ENCODE results near the gene SVEP1.
"Not testable (repeated sequence)": the region's sequence is repeated elsewhere in the genome, so short reads cannot be mapped to it uniquely, and the experiment has no call there.

The SVEP1 gene

DNA sequence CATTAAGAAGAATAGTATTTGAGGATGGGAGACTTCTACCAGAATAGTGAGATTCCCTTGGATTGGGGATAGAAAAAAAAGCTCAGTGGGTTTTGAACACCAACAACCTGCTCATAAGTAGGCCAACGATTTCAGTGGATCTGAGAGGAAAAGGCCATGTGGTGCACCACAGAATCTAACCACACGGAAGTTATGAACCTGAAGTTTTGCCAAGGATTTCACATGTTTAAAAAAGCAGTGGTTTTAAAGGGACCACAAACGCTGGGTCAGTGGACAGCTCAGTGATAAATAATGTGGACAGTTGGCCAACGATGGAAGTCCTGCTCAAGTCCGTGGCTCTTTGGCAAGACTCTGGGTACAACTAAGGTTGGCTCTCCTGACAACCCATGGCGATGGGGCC lies 134.6 kb downstream of the SVEP1 start:
- no peak for DNase-seq

DNA sequence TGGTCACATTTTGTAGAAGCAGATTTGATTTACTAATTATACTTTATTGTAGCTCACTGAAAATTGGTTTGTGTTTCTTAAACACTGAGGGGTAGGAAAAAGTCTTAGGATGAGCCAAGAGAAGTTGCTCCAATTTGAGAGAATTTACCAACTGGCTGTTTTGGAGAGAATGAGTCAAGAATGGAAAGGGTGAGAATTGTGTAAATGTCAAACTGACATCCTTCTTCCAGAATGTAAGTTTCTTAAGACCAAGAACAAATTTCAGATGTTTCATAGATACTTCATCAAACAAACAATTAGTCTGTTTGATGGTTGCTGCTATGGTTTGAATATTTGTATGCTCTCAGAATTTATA lies 135.7 kb downstream of the SVEP1 start:
- DNase-seq: no peak

DNA sequence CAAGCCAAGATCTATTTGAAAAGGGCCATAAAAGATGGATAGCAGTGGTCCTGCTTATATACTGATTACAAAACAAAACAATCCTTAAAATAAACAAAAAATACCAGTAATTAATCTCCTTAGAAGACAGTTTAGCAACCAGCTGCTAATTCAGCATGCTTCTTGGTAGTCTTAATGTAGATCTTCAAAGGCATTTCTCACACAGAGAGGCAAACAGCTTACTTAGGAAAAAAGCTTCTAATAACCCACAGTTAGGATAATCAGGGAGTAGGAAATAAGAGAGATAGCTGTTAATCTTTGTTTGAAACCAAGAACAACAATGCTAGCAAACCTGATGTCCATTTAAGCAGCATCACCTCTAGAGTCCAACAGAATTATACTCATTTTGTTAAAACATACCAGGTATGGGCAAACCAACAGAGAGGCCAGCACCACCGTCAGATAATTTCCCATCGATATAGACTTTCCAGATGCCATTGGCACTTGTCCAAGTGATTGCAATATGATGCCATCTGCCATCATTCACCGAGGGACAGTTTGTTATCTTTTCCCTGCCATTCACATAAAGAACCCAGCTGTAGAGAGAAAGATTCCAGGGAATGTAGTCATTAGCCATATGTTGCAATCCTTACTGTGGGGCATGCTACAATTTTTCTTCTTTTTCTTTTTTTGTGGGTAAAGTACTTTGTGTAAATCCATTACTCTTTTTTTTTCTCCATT lies 136.2 kb downstream of the SVEP1 start:
- DNase-seq: peak; percentile 7

DNA sequence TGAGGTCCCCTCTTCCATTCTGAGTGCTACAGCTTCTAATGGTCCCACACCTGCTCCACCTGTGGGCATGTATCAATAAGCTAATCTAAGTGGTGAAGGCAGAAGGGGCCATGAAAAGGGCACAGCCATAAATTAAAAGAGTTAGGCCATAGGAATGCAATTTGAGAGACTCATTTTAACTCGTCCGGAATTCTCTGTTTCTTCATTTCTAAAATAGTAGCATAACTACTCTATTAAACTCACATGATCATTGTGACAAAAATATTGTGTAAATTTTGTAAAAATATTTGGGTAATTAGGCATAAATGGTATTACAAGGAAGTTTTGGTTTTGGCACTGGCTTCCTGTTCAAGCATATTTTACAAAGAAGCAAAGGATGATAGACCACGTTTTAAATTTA lies 138.7 kb downstream of the SVEP1 start:
- no peak for DNase-seq

DNA sequence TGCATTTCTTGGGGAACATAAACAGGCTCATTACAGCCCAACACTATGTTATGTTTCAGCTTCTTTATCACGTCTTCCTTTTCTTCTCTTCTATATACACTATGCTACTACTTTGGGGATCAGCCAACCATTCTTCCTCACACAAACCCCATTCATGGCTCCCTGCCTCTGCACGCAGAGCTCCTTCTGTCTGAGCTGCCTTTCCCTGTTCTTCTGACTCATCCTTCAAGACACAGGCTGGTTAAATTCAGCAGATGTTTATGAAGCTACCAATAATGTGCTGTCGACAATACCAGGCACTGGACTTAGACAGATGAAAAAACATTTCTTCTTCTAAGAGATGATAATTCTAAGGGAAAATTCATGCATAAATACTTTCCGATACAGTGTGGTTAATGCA lies 139.4 kb downstream of the SVEP1 start:
- DNase-seq: no peak

DNA sequence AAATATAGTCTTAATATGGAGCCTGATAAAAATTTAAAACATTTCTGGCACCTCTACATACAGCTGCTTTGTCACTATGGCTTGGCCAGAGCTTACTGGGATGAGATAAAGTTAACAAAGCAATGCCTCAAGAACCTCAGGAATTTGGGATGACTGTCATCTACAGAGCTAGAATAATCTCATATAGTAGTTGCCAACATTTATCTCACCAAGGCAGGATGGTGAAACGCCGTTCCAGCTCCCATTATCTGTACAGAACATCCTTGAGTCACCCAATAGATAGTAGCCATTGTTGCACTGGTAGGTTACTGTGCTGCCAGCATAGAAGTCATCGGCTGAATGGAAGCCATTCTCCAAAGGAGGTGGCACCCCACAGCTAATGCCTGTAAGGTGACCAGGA lies 147.3 kb downstream of the SVEP1 start:
- DNase-seq: no peak

DNA sequence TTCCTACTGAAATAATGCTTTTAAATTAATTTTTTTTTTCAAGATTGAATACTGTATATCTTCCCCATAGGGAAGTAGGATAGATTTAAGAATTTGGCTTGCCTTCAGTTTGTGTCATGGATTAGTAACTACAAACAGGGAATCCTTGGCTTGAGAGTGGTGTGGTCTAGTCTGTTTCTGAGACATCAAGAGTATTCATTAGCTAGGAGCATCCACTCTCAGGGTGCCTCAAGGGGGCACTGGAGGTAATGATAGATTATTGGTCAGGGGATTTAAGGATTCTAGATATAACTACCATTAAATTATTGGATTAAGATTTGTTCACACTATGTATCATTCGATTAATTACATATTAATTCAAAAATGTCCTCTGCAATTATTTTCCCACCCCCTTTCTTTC lies 150.1 kb downstream of the SVEP1 start:
- DNase-seq: no peak

DNA sequence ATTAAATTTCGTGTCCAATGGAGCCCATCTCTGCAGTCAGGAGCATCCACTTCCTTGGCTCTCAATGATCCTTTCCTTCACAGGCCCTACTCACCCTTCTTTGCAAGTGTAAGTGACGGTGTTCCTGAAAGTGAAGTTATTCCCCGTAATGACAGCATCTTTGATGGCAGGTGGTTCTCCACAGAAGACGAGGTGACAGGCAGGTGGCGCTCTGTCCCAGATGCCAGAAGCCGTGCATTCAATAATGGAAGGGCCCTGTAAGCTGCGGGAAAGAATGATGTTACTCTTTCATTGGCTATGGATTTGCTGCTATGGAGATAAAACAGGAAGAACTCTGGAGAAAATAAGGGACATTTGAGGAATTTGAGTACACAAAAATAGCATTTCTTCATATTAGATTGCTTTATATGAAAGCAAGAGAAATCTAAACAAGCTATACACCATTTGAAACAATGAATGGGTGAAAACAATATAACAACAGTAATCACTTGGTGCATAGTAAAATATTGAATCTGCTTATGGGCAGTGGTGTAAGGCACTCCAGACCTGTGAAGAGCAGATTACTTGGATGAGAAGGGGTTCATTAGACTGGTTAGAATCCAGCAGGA lies 151.9 kb downstream of the SVEP1 start:
- peak; percentile 13 for DNase-seq

DNA sequence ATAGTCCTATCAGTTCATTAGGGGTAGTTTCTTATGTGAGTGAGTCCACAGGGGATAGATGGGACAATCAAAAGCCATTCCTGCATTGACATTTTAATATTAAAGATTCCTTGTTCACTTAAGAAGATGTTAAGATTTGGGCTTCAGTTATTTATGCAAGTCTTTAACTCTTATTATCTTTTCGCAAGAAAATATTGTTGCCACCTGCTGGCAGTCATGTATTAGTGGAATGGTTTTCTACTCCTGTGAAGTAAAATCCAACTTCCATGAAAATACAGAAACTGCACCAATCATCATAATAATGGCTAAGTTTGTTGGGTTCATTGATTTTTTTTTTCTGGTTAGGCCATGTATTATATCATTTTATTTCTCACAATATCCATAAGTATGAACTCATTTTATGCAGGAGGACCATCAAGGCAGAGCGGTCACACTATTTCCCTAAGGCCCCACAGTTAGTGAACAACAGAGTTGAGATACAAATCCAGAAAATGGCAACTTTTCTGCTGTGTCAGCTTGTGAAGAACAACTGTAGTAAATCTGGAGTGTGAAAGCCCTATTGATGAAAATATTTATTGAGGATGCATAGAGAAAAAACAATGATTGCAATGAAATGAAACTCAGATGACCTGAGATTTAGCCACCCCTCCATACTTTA lies 153.4 kb downstream of the SVEP1 start:
- no peak for DNase-seq

DNA sequence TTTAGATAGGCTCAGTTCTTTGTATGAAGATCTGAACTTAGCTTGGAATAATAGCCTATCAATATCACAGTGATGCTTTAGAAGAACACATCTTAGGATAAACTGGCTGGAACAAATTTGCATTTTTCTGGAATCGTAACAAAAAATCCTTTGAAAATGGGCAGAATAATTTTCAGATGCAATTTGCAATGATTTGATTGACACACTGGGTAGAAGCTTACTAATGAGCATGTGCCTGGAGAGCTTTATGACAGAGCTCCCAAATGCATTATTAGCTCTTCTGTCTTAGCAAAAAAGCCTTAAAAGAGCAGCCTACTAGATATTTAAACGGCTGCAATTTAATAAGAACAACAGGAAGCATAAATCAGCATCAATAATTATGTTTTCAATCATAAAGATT lies 165.1 kb downstream of the SVEP1 start:
- DNase-seq: no peak

DNA sequence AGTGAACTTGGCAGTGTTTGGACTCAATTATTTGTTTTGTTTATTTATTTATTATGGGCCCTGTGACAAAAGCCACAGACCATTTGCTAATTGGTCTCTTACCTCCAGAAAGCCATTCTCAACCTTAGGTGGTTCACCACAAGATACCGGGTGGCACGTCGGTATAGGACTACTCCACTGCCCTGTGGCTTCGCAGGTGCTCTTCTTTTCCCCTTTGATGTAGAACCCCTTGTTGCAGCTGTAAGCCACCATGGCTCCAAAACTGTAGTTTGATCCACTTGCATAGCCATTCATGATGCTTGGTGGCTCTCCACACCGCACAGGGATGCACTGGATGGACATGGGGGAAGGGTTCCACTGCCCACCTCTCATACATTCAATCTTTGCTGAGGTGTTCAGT lies 168.6 kb downstream of the SVEP1 start:
- no peak for DNase-seq

DNA sequence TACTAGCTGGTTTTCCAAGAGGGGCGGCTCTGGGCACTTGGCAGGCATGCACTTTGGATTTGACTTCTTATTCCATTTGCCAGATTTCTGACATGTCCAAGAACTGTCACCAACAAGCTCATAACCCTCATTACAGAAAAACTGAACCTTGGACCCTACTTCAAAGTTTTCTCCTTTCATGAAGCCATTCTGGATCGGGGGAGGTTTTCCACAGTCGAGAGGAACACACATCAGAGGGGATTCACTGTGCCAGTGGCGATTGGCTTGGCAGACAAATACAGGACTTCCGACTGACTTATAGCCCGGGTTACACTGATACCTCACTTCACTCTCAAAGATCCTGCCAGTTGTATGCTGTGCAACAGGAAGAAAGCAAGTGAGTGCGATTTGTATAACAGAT lies 170.9 kb downstream of the SVEP1 start:
- DNase-seq: no peak

DNA sequence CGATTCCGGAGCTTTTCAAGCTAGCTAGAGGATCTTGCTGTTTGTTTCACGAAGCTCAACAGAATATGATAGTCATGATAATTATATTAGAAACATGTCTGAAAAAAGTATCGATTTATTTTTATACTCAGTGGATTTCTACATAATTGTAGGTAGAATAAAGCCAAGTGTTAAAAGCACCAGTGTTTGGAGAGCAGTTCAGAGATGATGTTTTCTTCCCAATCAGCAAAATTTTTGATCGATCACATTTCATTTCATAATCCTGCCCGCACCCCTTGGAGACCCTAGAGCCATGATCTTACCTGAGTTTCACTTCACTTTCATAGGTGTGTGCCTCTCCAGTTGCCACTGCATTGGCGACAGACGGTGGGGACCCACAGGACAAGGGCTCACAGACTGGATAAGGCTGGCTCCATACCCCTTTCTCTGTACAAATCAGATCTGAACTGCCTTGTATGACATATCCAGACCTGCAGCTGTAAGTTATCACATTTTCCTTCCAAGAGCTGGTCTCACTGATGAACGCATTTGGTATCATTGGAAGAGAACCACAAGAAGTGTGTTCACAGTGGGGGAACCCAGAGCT lies 173.6 kb downstream of the SVEP1 start:
- DNase-seq: no peak

DNA sequence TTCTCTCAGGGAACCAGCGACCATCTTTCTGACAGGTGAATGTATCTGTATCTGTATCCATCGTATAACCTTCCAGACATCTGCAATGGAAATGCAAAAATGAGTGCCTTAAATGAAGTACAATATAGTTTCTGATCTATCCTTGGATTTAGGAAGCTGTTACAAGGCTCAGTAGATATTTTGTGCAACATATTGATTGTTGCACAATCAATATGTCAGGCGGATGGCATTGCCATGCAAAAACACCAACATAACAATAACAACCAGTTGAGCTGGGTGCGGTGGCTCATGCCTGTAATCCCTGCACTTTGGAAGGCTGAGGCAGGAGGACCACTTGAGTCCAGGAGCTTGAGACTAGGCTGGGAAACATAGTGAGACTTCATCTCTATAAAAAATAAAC lies 175.1 kb downstream of the SVEP1 start:
- no peak for DNase-seq

DNA sequence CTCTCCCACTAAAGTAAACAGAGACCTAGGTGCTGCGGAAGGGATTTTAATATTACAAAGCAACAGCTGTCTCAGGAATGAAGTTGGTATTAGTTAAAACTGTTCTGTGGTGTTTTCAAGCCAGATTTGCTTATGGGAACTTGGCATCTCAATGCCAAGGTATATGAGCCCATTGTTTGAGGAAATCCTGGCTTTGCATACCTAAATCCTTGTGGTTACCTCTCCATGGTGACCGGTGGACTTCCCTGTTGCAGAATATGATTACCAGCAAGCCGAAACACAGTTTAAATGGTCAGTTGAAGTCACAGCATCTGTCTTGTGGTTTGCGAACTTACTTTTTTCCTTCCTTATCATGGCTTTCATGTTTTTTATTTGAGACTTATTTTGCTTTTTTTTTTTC lies 179.6 kb downstream of the SVEP1 start:
- no peak for DNase-seq

DNA sequence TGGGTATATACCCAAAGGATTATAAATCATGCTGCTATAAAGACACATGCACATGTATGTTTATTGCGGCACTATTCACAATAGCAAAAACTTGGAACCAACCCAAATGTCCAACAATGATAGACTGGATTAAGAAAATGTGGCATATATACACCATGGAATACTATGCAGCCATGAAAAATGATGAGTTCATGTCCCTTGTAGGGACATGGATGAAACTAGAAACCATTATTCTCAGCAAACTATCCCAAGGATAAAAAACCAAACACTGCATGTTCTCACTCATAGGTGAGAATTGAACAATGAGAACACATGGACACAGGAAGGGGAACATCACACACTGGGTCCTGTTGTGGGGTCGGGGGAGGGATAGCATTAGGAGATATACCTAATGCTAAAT lies 180.5 kb downstream of the SVEP1 start:
- not testable (repeated sequence) for DNase-seq

DNA sequence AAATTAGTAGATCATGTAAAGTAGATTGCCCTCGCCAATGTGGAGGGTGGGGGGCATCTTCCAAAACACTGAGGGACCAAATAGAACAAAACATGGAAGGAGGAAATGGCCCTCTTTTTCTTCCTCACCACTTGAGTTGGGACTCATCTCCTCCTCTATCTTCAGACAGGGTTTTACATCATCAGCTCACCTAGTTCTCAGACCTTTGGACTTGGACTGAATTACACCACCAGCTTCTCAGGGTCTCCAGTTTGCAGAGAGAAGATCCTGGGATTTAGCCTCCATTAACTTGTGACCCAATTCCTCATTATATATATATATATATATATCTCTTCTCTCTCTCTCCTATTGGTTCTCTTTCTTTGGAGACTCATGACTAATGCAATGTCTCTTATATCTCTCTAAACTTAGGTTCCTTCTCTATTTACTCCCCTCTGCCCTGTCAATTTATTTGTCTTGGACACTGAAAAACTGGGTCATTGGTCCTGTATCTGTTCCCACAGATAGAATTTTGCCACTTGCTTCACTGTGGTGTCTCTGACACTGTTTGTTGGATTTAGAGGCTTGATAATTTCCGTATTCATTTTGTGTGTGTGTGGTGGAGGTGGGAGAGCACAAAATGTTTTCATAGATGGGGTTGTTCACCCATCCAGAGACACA lies 187.6 kb downstream of the SVEP1 start:
- no peak for DNase-seq

DNA sequence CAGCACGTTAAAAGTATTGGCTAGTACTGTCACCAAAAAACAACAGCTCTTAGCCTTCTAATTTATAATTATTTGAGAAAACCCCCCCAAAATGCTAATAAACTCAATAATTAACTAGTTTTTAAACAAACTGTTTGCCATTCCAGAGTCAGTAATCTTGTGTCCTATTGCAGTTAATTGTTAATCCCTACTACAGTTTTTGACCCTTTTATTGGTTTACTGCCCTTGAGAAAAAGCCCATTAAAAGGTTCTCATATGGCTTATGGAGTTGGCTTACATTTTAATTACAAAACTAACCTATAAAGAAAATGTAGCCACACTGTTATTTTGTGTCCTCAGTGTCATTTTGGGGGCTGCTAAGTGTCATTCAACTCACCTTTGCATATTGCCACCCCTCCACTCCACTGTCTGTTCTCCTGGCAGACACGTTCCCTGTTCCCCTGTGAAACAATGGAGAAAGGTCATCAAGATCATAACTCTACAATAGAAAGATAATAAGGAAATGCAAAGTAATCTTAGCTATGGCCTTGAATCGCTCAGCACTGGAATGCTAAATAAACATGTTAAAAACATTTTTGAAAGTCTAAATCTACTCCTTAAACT lies 190.3 kb downstream of the SVEP1 start:
- peak; percentile 6 for DNase-seq

DNA sequence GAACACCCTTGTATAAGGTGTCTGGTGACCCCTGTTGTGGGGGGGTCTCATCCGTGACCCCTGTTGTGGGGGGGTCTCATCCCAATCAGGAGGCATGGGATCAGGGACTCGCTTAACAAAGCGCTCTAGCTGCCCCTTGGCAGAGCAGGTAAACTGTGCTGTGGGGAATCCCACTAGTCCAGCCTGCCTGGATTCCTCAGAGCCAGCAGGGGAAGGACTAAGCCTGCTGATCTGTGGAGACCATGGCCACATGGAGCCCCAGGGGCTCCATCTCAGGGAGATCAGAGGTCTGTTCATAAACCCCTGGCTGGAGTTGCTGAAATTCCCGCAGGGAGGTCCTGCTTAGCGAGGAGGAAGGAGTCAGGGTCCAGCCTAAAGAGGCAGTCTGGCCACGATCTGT lies 196.1 kb downstream of the SVEP1 start:
- DNase-seq: no peak

DNA sequence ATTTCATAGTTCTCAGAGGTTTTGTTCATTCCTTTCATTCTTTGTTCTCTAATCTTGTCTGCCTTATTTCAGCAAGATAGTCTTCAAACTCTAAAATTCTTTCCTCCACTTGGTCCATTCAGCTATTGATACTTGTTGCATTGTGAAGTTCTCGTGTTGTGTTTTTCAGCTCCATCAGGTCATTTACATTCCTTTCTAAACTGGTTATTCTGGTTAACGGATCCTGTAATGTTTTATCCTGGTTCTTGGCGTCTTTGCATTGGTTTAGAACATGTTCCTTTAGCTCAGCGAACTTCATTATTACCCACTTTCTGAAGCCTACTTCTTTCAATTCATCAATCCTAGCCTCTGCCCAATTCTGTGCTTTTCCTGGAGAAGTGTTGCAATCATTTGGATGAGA lies 196.8 kb downstream of the SVEP1 start:
- DNase-seq: no peak

DNA sequence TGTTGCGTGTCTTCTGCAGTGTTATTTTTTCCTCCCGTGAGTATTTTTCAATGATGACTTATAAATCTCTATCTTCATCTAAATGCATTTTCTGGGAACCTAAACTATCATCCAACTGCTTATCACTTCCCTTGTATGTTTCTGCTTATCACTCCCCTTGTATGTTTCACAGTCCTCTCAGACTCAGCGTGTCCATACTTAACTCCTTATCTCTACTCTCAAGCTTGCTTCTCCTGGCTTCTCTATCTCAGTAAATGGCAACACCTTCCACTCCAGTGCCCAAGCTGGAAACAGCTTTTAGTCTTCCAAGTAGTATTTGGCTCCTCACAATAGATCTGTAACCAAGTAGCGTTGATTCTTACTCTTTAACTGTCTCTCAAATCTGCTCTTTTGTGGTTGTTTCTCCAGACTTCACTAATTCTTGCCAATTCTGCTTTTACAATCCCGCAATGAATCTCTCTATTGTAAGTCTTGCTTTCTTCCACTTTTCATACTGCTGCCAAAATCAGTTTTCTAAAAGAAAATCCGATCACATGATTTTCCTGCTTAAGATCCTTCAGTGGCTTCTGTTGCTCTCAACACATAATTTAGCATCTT lies 208.0 kb downstream of the SVEP1 start:
- no peak for DNase-seq

DNA sequence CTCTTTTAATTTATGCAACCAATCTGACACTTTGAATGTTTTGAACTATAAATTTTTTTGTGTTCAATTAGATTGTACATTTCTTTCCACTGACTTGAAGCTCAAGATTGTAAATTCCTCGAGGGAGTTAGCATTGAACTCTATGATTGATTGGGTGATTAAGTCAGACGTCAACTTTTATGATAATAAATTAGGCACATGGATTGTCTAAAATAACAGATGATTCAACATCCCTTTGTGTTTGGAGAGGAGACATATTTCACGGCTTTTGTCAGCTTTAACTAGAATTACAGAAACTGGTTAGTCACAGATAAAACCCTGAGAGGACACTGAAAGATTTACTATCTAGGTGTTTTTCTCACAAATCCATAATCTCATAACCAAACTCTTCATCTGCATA lies 209.2 kb downstream of the SVEP1 start:
- no peak for DNase-seq
